BJ (cell line): ENCODE measurements around the gene RNU6-9. TPM values are rescaled to one million over a fixed set of nuclear protein-coding genes. Genes with fewer than 3 reads are reported as not detected.

Experiments
- CTCF ChIA-PET: fragments of 350-600 bp; formaldehyde crosslinking; extraction: SDS; loops from one replicate; lab custom pipeline; 2021; ENCODE audit warnings: antibody characterized with exemption, inconsistent platforms; lab: Yijun Ruan, JAX
- POLR2A ChIA-PET: fragments of 300-600 bp; sonication (Branson Sonifier 250); formaldehyde crosslinking; extraction: SDS; loops from one replicate; lab custom pipeline; 2021; ENCODE audit warnings: antibody characterized with exemption; lab: Charles Lee
- DNase-seq: peaks from one replicate; pipeline ENCODE4 v3.0.0-alpha.2; 2011; ENCODE audit warnings: low read depth
- H3K27me3 ChIP-seq: 2 replicates; pipeline ENCODE4 v1.6.0; 2011; ENCODE audit warnings: low read length; ENCODE audit not compliant: control insufficient read depth, insufficient read depth
- H3K36me3 ChIP-seq: 2 replicates; pipeline ENCODE4 v1.5.1; 2011; ENCODE audit warnings: low read length; ENCODE audit not compliant: control insufficient read depth, insufficient read depth
- H3K4me3 ChIP-seq: 2 replicates; pipeline ENCODE4 v1.5.1; 2011; ENCODE audit warnings: low read depth, mild to moderate bottlenecking, control low read depth, low read length
- polyA plus RNA-seq: library from polyadenylated mRNA; depleted of rRNA; stranded (reverse); fragments of >200 nt; gene quantifications from 2 replicates; pipeline ENCODE4 v1.2.3, GENCODE V29; 2011
- TF ChIP-seq, protein P1 (sequence below): IDR thresholded peaks from 2 replicates; pipeline ENCODE4 v1.5.1; 2011; ENCODE audit warnings: low read depth, mild to moderate bottlenecking, control low read depth, inconsistent platforms, low read length, moderate library complexity; ENCODE audit not compliant: insufficient read depth

Gene RNU6-9
- polyA plus RNA-seq, 1 experiment = not detected

- ChIA-PET CTCF (no interaction called here), POLR2A (no interaction called here)
- Histone ChIP-seq H3K27me3 (no peaks in the 10 kb centered on the region), H3K4me3 (no peak overlapping the region), H3K36me3 (peaks cover 29% of the 10 kb centered on the region)
- TF ChIP-seq, protein P1, sequence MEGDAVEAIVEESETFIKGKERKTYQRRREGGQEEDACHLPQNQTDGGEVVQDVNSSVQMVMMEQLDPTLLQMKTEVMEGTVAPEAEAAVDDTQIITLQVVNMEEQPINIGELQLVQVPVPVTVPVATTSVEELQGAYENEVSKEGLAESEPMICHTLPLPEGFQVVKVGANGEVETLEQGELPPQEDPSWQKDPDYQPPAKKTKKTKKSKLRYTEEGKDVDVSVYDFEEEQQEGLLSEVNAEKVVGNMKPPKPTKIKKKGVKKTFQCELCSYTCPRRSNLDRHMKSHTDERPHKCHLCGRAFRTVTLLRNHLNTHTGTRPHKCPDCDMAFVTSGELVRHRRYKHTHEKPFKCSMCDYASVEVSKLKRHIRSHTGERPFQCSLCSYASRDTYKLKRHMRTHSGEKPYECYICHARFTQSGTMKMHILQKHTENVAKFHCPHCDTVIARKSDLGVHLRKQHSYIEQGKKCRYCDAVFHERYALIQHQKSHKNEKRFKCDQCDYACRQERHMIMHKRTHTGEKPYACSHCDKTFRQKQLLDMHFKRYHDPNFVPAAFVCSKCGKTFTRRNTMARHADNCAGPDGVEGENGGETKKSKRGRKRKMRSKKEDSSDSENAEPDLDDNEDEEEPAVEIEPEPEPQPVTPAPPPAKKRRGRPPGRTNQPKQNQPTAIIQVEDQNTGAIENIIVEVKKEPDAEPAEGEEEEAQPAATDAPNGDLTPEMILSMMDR = no peak
- no peak for DNase-seq
These were observed 21.6 kb upstream of the RNU6-9 start for GRCh38 chr19:871446-872265.

- H3K27me3 ChIP-seq = no peaks in the 10 kb centered on the region
- CTCF ChIA-PET = interaction anchor here (1.0 kb wide), 1 partner anchor 9 kb away, joined by 4 read pairs; no protein-coding TSS in a partner anchor
- no peak for DNase-seq
- H3K36me3 ChIP-seq = peaks cover 33% of the 10 kb centered on the region
- TF ChIP-seq, protein P1 = no peak
- no peak overlapping the region for H3K4me3 ChIP-seq
- POLR2A ChIA-PET = no interaction called here
These were observed 20.9 kb upstream of the RNU6-9 start for GRCh38 chr19:872266-872951.

- ChIA-PET POLR2A (no interaction called here), CTCF (interaction anchor here (1.0 to 1.4 kb wide), 2 partner anchors 9 to 16 kb away, joined by 3 to 4 read pairs; no protein-coding TSS in a partner anchor)
- Histone ChIP-seq H3K36me3 (peaks cover 27% of the 10 kb centered on the region), H3K27me3 (no peaks in the 10 kb centered on the region), H3K4me3 (no peak overlapping the region)
- DNase-seq = no peak
- TF ChIP-seq, protein P1 = no peak
These were observed 20.2 kb upstream of the RNU6-9 start for GRCh38 chr19:873084-873483.

DNA sequence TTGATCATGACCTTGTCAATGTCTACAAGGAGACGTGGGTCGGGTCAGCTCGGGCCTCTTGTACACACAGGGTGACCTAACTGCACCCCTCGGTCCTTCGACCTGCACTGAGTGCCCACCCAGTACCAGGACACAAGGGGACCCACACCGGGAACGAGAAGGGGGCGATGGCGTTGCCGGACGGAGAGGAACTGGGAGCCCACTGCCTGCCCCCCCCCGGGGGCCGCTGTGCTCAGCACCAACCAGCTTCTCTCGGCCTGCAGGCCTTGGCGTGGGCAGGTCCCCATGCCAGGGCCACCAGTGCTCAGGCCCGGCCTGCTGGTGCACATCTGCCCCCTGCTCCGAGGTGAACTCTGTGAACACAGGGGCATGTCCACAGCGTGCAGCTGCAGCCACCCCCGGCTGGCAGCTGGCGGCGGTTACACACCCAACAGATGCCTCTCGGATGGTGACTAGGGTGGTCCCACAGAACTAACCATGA, 19.7 kb upstream of the RNU6-9 start:
- no peak for DNase-seq
- Histone ChIP-seq H3K27me3 (no peaks in the 10 kb centered on the region), H3K36me3 (peaks cover 24% of the 10 kb centered on the region), H3K4me3 (no peak overlapping the region)
- POLR2A ChIA-PET = no interaction called here
- TF ChIP-seq, protein P1 = no peak
- CTCF ChIA-PET = interaction anchor here (1.4 kb wide), 1 partner anchor 16 kb away, joined by 3 read pairs; no protein-coding TSS in a partner anchor

- CTCF ChIA-PET = no interaction called here
- TF ChIP-seq, protein P1 = no peak
- POLR2A ChIA-PET = no interaction called here
- DNase-seq = no peak
- H3K4me3 ChIP-seq = no peak overlapping the region
- peaks cover 24% of the 10 kb centered on the region for H3K36me3 ChIP-seq
- no peaks in the 10 kb centered on the region for H3K27me3 ChIP-seq
These were observed 17.9 kb upstream of the RNU6-9 start for GRCh38 chr19:875265-875879.
